GM10248 (cell line): ENCODE data around the gene GNB1L.

Source experiments
- CTCF ChIA-PET: fragments of 300-600 bp; sonication (Branson Sonifier 250); formaldehyde crosslinking; extraction: SDS; loops from one replicate; lab custom pipeline; 2021; ENCODE audit warnings: antibody characterized with exemption; lab: Yijun Ruan, JAX
- POLR2A ChIA-PET: fragments of 350-650 bp; sonication (Branson Sonifier 250); formaldehyde crosslinking; extraction: SDS; loops from one replicate; lab custom pipeline; 2020; ENCODE audit warnings: antibody characterized with exemption; lab: Yijun Ruan, JAX
- DNase-seq: peaks from one replicate; pipeline ENCODE4 v3.0.0; 2012; ENCODE audit errors: extremely low spot score
- CTCF ChIP-seq: IDR thresholded peaks from 2 replicates; pipeline ENCODE4 v1.5.1; 2012; ENCODE audit warnings: mild to moderate bottlenecking, low read depth; ENCODE audit errors: extremely low read depth, missing control alignments, control extremely low read depth

The GNB1L gene

GRCh38 chr22:19791894-19792293 is 62.8 kb downstream of the GNB1L start:
- POLR2A ChIA-PET = no interaction called here
- CTCF ChIA-PET = interaction anchor here (1.0 kb wide), 1 partner anchor 16 kb away, joined by 3 read pairs; no protein-coding TSS in a partner anchor
- TF ChIP-seq CTCF = no peak
- DNase-seq = no peak

- CTCF ChIA-PET = interaction anchor here (1.0 kb wide), 1 partner anchor 16 kb away, joined by 3 read pairs; no protein-coding TSS in a partner anchor
- no peak for DNase-seq
- TF ChIP-seq CTCF = no peak
- POLR2A ChIA-PET = no interaction called here
Measured at GRCh38 chr22:19791243-19791642, 63.4 kb downstream of the GNB1L start.

DNA sequence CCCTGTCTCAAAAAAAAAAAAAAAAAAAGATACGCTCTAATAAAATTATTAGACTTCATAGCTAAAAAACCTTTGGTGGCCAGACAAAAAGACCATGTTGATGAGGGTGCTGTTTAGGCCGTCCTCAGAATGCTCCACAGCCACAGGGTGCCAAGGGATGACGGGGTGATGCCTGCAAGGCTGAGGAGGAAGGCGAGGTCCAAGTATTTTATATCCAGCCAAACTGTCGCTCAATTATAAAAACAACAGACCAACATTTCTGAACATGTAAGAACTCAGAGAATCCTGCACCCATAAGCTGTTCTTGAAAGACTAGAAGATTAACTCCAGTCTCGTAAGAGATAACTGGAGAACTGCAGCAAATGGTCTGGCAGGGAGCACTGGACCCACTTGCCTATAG is 64.8 kb downstream of the GNB1L start:
- no peak for TF ChIP-seq CTCF
- no peak for DNase-seq
- CTCF ChIA-PET = interaction anchor here (0.7 kb wide), 1 partner anchor 16 kb away, joined by 3 read pairs; no protein-coding TSS in a partner anchor
- POLR2A ChIA-PET = no interaction called here

DNA sequence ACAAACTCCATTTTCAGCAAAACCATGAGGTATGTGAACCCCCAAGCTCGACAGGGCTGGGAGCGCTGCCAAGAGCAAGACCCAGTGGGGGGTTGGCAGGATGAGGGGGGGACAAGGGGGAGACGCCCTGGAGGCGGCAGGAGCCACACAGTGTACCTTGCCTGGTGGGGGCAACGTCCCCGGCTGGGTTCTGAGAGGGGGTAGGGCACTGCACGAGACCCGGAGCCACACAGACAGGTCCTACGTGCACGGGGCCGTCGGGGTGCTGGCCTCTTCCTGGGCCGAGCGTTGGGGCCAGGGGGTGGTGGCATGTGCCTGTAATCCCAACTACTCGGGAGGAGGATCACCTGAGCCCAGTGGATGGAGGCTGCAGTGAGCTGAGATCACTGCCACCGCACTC is 65.3 kb downstream of the GNB1L start:
- TF ChIP-seq CTCF = no peak
- CTCF ChIA-PET = no interaction called here
- POLR2A ChIA-PET = no interaction called here
- DNase-seq = no peak

GRCh38 chr22:19788661-19789225 is 65.9 kb downstream of the GNB1L start:
- ChIA-PET POLR2A (no interaction called here), CTCF (no interaction called here)
- no peak for TF ChIP-seq CTCF
- no peak for DNase-seq

- TF ChIP-seq CTCF = no peak
- ChIA-PET CTCF (no interaction called here), POLR2A (no interaction called here)
- DNase-seq = no peak
Measured at GRCh38 chr22:19787849-19788141, 66.9 kb downstream of the GNB1L start.
